ENCODE measurements around the gene SELENOV. TPM values are rescaled to one million over a fixed set of nuclear protein-coding genes. Genes with fewer than 3 reads are reported as not detected.

Gene SELENOV
- total RNA-seq, 1 experiment from 2014 or later = not detected

DNA sequence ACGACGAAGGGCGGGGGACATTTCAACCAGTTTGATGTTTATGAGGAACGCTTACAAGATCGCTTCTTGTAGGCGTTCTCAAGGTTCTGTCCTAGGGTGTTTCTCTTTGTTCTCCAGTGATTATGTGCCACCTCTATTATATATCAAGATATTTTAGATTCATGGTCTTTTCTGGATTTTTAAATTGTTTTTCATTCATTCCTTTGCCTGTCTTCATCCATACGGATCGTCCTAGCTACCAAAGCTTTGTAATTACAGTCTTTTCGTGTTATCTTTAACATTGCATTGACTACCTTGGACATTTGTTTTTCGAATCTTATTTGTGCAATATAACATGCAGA, 25.4 kb downstream of the SELENOV start:
- H3K4me3 Mint-ChIP-seq (ENCODE audit: low read depth, unreplicated experiment) = peak overlapping the region; percentile 84
- H3K27me3 Mint-ChIP-seq (ENCODE audit: unreplicated experiment) = peaks cover 49% of the 10 kb centered on the region
- peaks cover 28% of the 10 kb centered on the region for H3K36me3 Mint-ChIP-seq (ENCODE audit: insufficient read depth, unreplicated experiment)
- no peak for DNase-seq
- BruUV-seq (replicated peaks) = no TSS peak
- H3K9me3 Mint-ChIP-seq (ENCODE audit: low read depth, unreplicated experiment) = no peaks in the 10 kb centered on the region
- peaks cover 28% of the 10 kb centered on the region for H3K4me1 Mint-ChIP-seq (ENCODE audit: low read depth, unreplicated experiment)
- intact Hi-C loops (cut with micrococcal nuclease; ENCODE audit: unreplicated experiment) = no loop called here
- no peak for TF ChIP-seq CTCF (IDR thresholded peaks at IDR 0.05; ENCODE audit: unreplicated experiment)
- CTCF ChIA-PET = interaction anchor here (0.6 to 1.8 kb wide), 2 partner anchors 42 to 102 kb away, joined by 3 to 4 read pairs; no protein-coding TSS in a partner anchor
- peak overlapping the region; percentile 84 for H3K27ac Mint-ChIP-seq (ENCODE audit: unreplicated experiment)

DNA sequence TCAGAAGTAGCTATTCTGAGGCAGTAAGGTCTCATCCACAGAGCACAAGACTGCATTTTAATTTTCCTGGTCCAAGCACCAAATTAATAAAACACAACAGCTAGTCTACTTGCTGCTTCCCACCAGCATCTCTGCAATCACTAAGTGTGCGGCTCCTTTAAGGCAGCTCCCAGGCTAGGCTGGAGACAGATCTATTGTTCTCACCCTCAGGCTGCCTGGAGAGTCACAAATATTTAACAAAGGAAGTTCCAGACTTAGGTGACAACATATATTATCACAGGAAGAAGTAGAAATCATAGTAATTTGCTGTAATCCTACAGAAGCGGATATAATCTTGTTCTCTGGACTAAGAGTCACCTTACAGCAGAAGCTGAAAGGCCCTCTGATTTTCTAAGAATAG, 27.3 kb downstream of the SELENOV start:
- no peak for TF ChIP-seq CTCF (IDR thresholded peaks at IDR 0.05; ENCODE audit: unreplicated experiment)
- H3K4me3 Mint-ChIP-seq (ENCODE audit: low read depth, unreplicated experiment) = no peak overlapping the region
- no TSS peak for BruUV-seq (replicated peaks)
- intact Hi-C loops (cut with micrococcal nuclease; ENCODE audit: unreplicated experiment) = no loop called here
- peaks cover 28% of the 10 kb centered on the region for H3K36me3 Mint-ChIP-seq (ENCODE audit: insufficient read depth, unreplicated experiment)
- H3K27ac Mint-ChIP-seq (ENCODE audit: unreplicated experiment) = no peak overlapping the region
- H3K27me3 Mint-ChIP-seq (ENCODE audit: unreplicated experiment) = peaks cover 65% of the 10 kb centered on the region
- CTCF ChIA-PET = no interaction called here
- peaks cover 28% of the 10 kb centered on the region for H3K4me1 Mint-ChIP-seq (ENCODE audit: low read depth, unreplicated experiment)
- H3K9me3 Mint-ChIP-seq (ENCODE audit: low read depth, unreplicated experiment) = no peaks in the 10 kb centered on the region
- no peak for DNase-seq

DNA sequence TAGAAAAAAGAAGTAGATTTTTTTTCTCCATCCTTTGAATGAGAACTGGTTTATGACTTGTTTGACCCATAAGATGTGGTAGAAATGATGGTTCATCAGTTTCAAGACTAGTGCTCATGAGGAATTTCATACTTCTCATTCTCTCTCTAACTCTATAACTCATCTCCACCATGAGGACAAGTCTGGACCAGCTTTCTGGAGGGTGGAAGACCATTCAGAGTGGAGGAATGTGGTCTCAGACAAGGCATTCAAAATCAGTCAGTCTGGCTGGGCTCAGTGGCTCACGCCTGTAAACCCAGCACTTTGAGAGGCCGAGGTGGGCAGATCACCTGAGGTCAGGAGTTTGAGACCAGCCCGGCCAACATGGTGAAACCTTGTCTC, 28.5 kb downstream of the SELENOV start:
- H3K9me3 Mint-ChIP-seq (ENCODE audit: low read depth, unreplicated experiment) = no peaks in the 10 kb centered on the region
- peaks cover 21% of the 10 kb centered on the region for H3K4me1 Mint-ChIP-seq (ENCODE audit: low read depth, unreplicated experiment)
- TF ChIP-seq CTCF (IDR thresholded peaks at IDR 0.05; ENCODE audit: unreplicated experiment) = no peak
- BruUV-seq (replicated peaks) = no TSS peak
- H3K4me3 Mint-ChIP-seq (ENCODE audit: low read depth, unreplicated experiment) = no peak overlapping the region
- H3K36me3 Mint-ChIP-seq (ENCODE audit: insufficient read depth, unreplicated experiment) = peaks cover 19% of the 10 kb centered on the region
- no peak overlapping the region for H3K27ac Mint-ChIP-seq (ENCODE audit: unreplicated experiment)
- CTCF ChIA-PET = no interaction called here
- intact Hi-C loops (cut with micrococcal nuclease; ENCODE audit: unreplicated experiment) = no loop called here
- H3K27me3 Mint-ChIP-seq (ENCODE audit: unreplicated experiment) = peaks cover 72% of the 10 kb centered on the region
- no peak for DNase-seq

GRCh38 chr19:39544226-39544903, 29.4 kb downstream of the SELENOV start:
- H3K9me3 Mint-ChIP-seq (ENCODE audit: low read depth, unreplicated experiment) = no peaks in the 10 kb centered on the region
- no peak for TF ChIP-seq CTCF (IDR thresholded peaks at IDR 0.05; ENCODE audit: unreplicated experiment)
- intact Hi-C loops (cut with micrococcal nuclease; ENCODE audit: unreplicated experiment) = no loop called here

More at GRCh38 chr19:39544226-39544903, 29.4 kb downstream of the SELENOV start:
- H3K36me3 Mint-ChIP-seq (ENCODE audit: insufficient read depth, unreplicated experiment) = peaks cover 15% of the 10 kb centered on the region
- H3K27me3 Mint-ChIP-seq (ENCODE audit: unreplicated experiment) = peaks cover 72% of the 10 kb centered on the region
- peaks cover 17% of the 10 kb centered on the region for H3K4me1 Mint-ChIP-seq (ENCODE audit: low read depth, unreplicated experiment)
- no peak overlapping the region for H3K4me3 Mint-ChIP-seq (ENCODE audit: low read depth, unreplicated experiment)
- BruUV-seq (replicated peaks) = no TSS peak
- CTCF ChIA-PET = no interaction called here
- no peak overlapping the region for H3K27ac Mint-ChIP-seq (ENCODE audit: unreplicated experiment)
- DNase-seq = no peak

Data from Calu3 (cell line).